GM21717 (cell line): Measurements from ENCODE around the gene PRKCE.
"Not testable (repeated sequence)": the region's sequence is repeated elsewhere in the genome, so short reads cannot be mapped to it uniquely, and the experiment has no call there.

ENCODE experiments used
- ATAC-seq: cut with Tn5 transposase; IDR thresholded peaks from one replicate; pipeline ENCODE4 v1.9.1; 2021; ENCODE audit warnings: mild to moderate bottlenecking, moderate library complexity; ENCODE audit not compliant: unreplicated experiment

Gene PRKCE

DNA sequence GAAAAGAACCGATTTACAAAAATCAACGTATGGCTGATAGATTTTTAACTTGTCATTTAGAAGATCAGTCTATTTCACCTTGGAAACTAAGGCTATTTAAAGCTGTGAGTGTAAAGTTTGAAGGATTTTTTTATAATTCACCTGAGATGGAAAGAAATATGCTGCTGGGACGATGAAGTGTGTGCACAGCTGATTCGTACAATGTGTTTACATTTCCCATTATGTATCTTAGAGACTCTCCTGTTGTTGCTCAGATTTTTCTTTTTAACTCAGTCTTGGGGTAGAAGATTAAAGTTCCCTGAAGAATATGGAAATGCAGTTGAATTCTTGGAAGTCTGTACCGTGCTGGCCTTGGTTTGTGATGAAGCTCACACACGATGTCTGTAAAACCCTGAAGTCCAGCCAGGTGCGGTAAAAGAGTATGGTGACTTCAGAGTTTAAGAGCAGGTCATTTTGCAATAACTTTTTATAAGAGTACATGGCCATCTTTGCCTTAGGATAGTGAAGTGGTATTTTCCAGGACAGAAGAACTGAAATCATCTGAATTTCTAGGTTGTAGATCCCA is 250.1 kb downstream of the PRKCE start:
- ATAC-seq: no peak

DNA sequence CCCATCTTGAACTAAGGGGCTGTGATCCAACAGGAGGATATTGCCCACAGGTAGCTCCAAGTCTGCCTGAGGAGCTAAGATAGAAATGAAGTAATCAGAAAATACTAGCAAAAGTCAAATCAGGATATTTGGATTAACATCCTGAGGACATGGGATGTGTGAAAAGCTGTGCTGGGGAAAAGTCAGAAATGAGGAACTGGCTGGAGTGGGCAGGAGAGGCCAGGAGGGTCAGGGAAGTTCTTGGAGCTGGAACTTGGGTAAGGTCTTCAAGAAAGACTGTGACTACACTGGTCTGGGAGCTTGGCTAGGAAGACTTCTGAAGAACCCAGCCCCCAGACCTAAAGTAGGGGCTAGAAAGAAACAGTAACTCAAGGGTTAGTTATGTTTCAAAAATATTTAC is 250.9 kb downstream of the PRKCE start:
- ATAC-seq: no peak

DNA sequence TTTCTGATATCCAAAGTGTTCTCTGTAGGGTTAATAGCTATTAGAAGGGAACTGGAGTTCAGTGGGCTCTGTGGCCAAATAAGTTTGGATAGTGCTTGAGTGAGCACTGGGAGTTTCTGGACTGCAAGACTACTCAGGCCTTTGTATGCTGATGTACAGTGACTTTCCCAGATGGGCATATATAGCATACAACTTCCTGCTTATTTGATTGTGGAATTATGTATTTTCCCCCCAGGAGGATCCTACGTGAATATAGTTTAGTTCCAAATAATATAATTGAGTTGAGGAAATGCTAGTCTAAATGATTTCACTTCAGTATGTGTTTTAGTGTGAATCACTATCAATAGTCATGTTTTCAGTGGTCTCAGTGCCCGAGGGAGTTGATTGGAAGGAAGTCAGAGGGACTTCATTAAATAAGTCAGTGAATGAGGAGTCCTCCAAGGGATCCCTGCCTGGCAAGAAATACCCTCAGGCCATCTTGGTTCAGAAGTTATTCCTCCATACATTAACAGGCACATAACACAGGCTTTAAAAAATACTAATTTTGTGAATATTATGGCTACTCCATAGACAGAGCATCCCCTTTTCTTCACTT is 251.4 kb downstream of the PRKCE start:
- no peak for ATAC-seq

- ATAC-seq: peak; percentile 73
Measured at GRCh38 chr2:45904267-45904945, 252.9 kb downstream of the PRKCE start.

GRCh38 chr2:45904946-45905631 is 253.6 kb downstream of the PRKCE start:
- no peak for ATAC-seq

GRCh38 chr2:45905632-45905958 is 254.1 kb downstream of the PRKCE start:
- ATAC-seq: no peak

DNA sequence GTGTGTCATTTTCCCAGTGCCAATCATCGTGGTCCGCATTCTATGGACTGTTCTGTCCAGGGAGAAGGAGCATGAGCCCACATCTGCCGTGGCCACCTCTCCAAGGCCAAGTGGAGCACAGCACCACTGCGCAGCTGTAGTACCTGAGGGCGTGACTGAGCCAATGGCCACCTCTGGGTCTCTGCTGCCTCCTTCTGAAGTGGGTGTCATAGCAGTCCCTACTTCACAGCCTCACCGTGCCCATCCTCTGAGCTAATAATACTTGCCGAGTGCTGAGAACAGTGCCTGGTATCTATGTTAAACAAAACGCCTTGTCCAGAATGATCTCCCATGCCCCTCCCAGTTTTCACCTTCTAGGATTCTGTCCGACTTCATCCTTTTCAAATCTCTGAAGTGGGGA is 256.1 kb downstream of the PRKCE start:
- ATAC-seq: no peak

DNA sequence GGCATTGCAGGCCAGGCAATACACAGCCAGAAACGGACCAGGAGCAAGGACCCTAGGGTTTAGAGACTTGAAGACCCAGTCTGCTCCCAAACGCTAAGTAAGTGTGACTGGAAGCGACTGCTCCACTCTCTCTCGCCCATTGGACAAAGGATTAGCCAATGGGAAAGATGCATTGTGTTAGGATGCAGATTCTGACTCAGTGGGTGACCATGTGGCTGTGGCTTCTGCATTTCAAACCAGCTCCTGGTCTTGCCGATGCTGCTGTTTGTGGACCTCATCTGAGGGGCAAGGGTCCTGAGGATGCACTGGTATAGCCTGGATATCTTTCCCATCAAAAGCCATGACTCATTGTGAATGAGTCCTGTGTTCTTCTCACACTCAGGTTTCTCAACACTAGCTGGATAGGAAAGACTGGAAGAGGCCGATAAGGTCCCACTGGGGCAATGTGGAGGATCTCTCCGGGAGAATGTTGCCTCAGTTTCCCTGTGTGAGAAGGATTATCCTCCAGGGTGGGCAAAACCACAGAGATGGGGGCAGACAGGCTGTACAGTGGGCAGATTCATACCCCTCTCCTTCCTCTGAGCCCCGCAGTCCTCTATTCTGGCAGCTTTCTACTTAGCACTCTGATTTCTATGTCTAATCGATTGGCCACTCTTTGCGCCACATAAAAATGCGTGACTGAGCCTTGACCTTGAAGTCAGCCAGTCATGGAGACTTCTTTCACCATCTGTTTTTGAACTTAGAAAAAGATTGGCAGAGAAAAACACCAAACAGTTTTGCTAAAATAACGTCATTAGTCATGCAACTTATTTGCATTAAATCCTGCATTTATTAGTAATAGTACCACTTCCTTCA is 257.1 kb downstream of the PRKCE start:
- ATAC-seq: no peak

DNA sequence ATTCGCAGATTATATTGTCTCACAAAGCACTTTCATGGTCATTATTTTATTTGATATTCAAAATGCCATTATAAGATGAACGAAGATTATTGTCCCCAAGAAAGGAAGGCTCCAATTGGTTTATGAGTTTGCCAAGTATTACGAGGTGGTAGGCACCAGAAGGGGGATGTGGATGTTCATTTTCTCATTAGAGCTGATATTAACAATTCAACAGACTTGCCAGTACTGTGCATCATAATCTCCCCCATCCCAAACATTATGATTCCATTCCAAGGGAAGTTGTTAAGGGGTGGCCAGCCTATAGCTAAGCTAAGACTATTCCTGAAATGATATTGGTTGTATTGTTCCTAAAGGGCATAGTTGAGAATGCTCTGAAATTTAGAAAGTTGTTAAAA is 257.7 kb downstream of the PRKCE start:
- ATAC-seq: no peak

DNA sequence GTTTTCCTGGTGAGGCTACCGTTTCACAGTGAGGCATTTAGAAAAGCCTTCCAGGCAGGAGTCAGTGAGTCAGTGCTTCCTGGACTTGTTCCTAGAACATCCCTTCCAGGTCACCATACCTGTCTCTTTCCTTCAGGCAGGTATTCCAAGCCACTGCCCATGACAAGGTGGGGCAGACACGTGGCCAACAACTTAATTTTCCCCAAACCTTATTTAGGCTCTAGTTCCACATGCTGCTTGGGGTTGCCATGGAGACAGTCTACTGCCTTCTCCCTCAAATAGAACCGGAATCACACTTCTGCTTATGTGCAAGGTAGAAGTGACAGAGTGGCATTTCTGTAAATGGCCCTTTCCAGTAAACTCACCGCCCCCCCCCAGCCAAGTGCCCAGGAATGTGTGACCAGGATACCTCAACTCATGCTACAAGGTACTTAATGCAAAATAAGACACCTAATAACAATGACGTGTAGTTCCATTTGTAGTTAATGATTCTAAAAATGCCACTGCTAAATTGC is 258.3 kb downstream of the PRKCE start:
- ATAC-seq: peak; percentile 69

DNA sequence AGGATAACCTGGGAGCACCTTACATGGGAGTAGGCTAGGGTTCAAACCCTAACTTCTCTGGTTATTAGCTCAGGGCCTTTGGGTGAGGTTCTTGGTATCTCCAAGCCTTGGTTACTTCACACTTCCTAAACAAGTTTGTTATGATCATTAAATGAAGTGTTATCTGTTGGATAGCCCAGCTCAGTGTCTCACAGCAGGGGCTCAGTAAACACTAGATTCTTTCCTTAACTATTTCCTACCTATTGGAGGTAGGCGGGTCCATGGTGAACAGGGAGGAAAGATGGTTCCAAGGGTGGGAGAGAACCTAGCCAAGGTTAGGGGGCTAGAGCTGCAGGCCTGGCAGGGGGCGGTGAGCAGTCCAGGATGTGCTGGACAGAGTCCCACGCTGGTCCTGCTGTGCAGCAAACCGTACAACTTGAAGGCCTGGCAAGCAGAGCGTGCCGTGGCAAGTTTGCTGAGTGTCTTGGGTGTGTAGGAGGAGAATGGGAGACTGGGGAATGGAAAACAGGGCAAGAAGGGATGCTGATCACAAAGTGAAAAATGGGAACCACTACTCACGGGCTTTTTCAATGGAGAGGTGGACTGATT is 259.1 kb downstream of the PRKCE start:
- ATAC-seq: no peak

GRCh38 chr2:45911538-45911937 is 260.1 kb downstream of the PRKCE start:
- no peak for ATAC-seq

DNA sequence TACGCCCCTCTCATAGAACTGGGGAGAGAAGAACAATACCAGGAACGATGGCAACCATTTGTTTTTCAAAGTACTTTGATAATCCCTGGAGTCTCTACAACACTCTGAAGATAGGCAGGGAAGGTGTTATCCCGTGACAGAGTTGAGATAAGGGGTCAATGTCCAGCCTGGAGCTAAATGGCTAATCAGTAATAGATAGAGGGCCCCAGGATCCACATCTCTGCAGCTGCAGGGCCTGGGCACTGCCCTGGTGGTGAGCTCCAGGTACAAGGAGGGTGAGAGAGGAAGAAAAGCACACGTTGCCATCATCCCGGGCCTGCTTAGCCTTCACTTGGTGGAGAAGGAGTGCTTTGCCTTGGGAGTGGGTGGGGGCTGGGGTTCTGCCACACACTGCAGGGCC is 260.6 kb downstream of the PRKCE start:
- ATAC-seq: no peak

DNA sequence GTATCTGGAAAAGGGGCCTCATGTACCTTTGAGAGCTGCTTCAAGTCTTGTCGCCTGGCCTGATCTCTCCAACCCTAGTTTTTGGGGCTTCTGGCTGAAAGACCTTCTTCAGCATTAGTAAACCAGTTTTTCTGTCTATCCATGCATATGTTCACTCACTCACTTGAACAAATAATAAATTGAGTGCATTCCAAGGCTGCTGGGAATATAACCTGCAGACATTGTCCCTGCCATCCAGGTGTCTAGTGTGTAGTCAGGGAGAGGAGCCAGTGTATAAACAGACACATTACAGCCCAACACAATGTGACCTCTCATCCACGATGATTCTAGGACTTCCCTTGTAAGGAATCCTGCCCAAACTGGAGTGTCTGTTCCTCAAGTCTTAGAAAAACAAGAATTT is 262.1 kb downstream of the PRKCE start:
- no peak for ATAC-seq

DNA sequence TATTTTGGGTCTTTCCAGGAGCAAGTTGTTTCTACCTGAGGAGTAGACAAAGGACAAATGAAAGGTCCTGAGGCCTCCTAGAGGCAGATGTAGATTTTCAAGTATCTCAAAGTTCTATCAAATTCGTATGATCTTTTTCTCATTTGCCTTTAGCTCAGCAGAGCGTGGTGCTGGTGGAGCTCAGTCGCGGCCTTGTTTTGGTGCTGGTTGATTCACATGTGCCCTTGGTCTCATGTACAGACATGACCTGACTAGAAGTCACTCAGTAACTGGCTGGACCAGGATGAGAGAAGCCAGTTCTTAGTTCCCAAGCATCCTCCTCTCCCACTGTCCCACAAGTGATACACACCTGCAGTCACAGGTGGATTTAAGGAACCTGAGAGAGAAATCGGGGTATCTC is 264.0 kb downstream of the PRKCE start:
- ATAC-seq: no peak

GRCh38 chr2:45917561-45918176 is 266.2 kb downstream of the PRKCE start:
- not testable (repeated sequence) for ATAC-seq

GRCh38 chr2:45918463-45919159 is 267.1 kb downstream of the PRKCE start:
- no peak for ATAC-seq

DNA sequence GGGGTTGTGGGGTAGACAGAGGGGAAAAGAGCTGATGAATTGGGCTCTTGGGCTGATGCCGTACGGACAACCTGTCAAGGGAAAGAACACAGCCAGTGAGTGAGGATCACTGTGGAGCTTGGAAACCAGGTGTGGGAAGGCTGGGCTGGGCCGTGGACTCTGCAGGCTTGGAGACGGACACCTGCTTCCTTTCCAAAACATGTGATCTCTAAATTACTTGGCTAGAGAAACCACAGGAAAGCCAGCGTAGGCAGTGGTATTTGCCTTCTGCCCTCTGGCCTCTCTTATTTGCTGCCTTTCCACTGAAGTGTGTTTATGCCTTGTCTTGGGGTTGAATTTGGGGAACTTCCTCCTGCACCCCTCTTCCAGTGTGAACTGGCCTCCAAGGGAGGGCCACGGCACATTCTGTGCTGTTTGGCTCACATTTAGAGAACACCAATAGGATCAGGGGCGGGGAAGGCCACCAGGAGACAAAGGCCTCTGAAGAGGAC is 267.7 kb downstream of the PRKCE start:
- ATAC-seq: no peak

GRCh38 chr2:45919711-45920111 is 268.2 kb downstream of the PRKCE start:
- ATAC-seq: no peak
